HepG2 (cell line): Measurements from ENCODE around the gene GLYATL3. TPM values are rescaled to one million over a fixed set of nuclear protein-coding genes. Genes with fewer than 3 reads are reported as not detected.

Experiments
- ATM ChIP-seq: fragments of 450-650 bp; IDR thresholded peaks from 2 replicates; pipeline ENCODE4 v1.7.1; 2017; ENCODE audit warnings: mild to moderate bottlenecking, borderline replicate concordance
- EP300 ChIP-seq, 3 experiments: sonication (generic) in 1 of 3; formaldehyde crosslinking in 1 of 3; IDR thresholded peaks; 2 replicates each; pipeline versions ENCODE4 v1.5.1 to v1.6.1; 2011 to 2020; ENCODE audit warnings: low read depth in 2 of 3, low read length in 2 of 3, borderline replicate concordance in 1 of 3, improper control_type of control experiment in 1 of 3, mild to moderate bottlenecking in 1 of 3, missing genetic modification reagents in 1 of 3, moderate library complexity in 1 of 3
- FOXJ3 ChIP-seq: sonication (generic); formaldehyde crosslinking; IDR thresholded peaks from 2 replicates; pipeline ENCODE4 v1.4.0; 2020; ENCODE audit warnings: missing genetic modification reagents, mild to moderate bottlenecking, borderline replicate concordance
- IRF1 ChIP-seq: sonication (generic); formaldehyde crosslinking; IDR thresholded peaks from 2 replicates; pipeline ENCODE4 v1.4.0; 2020; ENCODE audit warnings: low read depth, mild to moderate bottlenecking, missing genetic modification reagents
- KDM6A ChIP-seq: IDR thresholded peaks from 2 replicates; pipeline ENCODE4 v1.6.1; 2016; ENCODE audit warnings: low read depth
- MAFK ChIP-seq, 2 experiments: IDR thresholded peaks in 1 of 2; conservative IDR thresholded peaks in 1 of 2; 2 replicates each; pipeline ENCODE4 v1.6.1; 2011; ENCODE audit warnings: improper control_type of control experiment in 2 of 2, low read length in 2 of 2
- REL ChIP-seq: sonication (generic); formaldehyde crosslinking; conservative IDR thresholded peaks from 2 replicates; pipeline ENCODE4 v1.8.0; 2022; ENCODE audit warnings: mild to moderate bottlenecking, missing genetic modification reagents, moderate library complexity
- SCMH1 ChIP-seq: sonication (generic); formaldehyde crosslinking; IDR thresholded peaks from 2 replicates; pipeline ENCODE4 v1.9.0; 2021; ENCODE audit warnings: missing genetic modification reagents, mild to moderate bottlenecking, borderline replicate concordance
- TAF15 ChIP-seq: fragments of 200-400 bp; formaldehyde crosslinking; IDR thresholded peaks from one replicate; pipeline ENCODE4 v1.6.1; 2018; ENCODE audit warnings: mild to moderate bottlenecking, low read depth, low read length; ENCODE audit not compliant: poor library complexity, severe bottlenecking
- TEAD2 ChIP-seq: sonication (generic); formaldehyde crosslinking; IDR thresholded peaks from 2 replicates; pipeline ENCODE4 v1.9.0; 2021; ENCODE audit warnings: missing genetic modification reagents
- ZBTB21 ChIP-seq: sonication (generic); formaldehyde crosslinking; IDR thresholded peaks from 2 replicates; pipeline ENCODE4 v1.4.0; 2020; ENCODE audit warnings: missing genetic modification reagents
- ZNF230 ChIP-seq: sonication (generic); formaldehyde crosslinking; IDR thresholded peaks from 2 replicates; pipeline ENCODE4 v1.4.0; 2020; ENCODE audit warnings: mild to moderate bottlenecking, missing genetic modification reagents
- ZNF337 ChIP-seq: sonication (generic); formaldehyde crosslinking; IDR thresholded peaks from 2 replicates; pipeline ENCODE4 v1.5.1; 2020; ENCODE audit warnings: missing genetic modification reagents, low read depth, mild to moderate bottlenecking, borderline replicate concordance
- ZNF644 ChIP-seq: IDR thresholded peaks from 2 replicates; pipeline ENCODE4 v1.6.1; 2016; ENCODE audit warnings: low read depth
- ZNF652 ChIP-seq: IDR thresholded peaks from 2 replicates; pipeline ENCODE4 v1.6.1; 2016; ENCODE audit warnings: low read depth, borderline replicate concordance
- ZNF703 ChIP-seq: sonication (generic); formaldehyde crosslinking; IDR thresholded peaks from 2 replicates; pipeline ENCODE4 v1.5.1; 2020; ENCODE audit warnings: missing genetic modification reagents, mild to moderate bottlenecking, moderate library complexity, borderline replicate concordance
- ZNF780A ChIP-seq: sonication (generic); formaldehyde crosslinking; IDR thresholded peaks from 2 replicates; pipeline ENCODE4 v1.8.0; 2022; ENCODE audit warnings: mild to moderate bottlenecking, missing genetic modification reagents, moderate library complexity
- polyA plus RNA-seq, 8 experiments: library from polyadenylated mRNA; depleted of rRNA in 3 of 8; stranded (reverse) in 7 of 8; unstranded in 1 of 8; fragments of >200 nt; fragmentation: Illumina TruSeq in 4 of 8; extraction: Trizol in 4 of 8; gene quantifications; 2 replicates each; pipeline versions ENCODE4 v1.2.1 to v1.2.3, GENCODE V29; 2011 to 2016; ENCODE audit warnings: low read depth in 4 of 8, missing spikeins in 1 of 8, mixed read lengths in 1 of 8; ENCODE audit not compliant: insufficient read depth in 1 of 8
- total RNA-seq, 5 experiments: library from RNA; depleted of rRNA; stranded (reverse); fragments of >200 nt; fragmentation: Illumina TruSeq; extraction: Trizol; gene quantifications; 2 replicates each; pipeline ENCODE4 v1.2.3, GENCODE V29; 2016; ENCODE audit warnings: low read depth in 1 of 5
- TF ChIP-seq, protein P1 (sequence below): sonication (generic); formaldehyde crosslinking; IDR thresholded peaks from 2 replicates; pipeline ENCODE4 v1.8.1; 2022; ENCODE audit warnings: low read depth, mild to moderate bottlenecking, missing genetic modification reagents
- TF ChIP-seq, protein P2 (sequence below): sonication (generic); formaldehyde crosslinking; IDR thresholded peaks from 2 replicates; pipeline ENCODE4 v1.4.0; 2020; ENCODE audit warnings: mild to moderate bottlenecking, missing genetic modification reagents

Gene GLYATL3
- total and polyA plus RNA-seq, 2 of the 13 experiments (the other 11 are each of a cell fraction or from before 2014, with no cell fraction given): 0.05 TPM; not detected in 1

DNA sequence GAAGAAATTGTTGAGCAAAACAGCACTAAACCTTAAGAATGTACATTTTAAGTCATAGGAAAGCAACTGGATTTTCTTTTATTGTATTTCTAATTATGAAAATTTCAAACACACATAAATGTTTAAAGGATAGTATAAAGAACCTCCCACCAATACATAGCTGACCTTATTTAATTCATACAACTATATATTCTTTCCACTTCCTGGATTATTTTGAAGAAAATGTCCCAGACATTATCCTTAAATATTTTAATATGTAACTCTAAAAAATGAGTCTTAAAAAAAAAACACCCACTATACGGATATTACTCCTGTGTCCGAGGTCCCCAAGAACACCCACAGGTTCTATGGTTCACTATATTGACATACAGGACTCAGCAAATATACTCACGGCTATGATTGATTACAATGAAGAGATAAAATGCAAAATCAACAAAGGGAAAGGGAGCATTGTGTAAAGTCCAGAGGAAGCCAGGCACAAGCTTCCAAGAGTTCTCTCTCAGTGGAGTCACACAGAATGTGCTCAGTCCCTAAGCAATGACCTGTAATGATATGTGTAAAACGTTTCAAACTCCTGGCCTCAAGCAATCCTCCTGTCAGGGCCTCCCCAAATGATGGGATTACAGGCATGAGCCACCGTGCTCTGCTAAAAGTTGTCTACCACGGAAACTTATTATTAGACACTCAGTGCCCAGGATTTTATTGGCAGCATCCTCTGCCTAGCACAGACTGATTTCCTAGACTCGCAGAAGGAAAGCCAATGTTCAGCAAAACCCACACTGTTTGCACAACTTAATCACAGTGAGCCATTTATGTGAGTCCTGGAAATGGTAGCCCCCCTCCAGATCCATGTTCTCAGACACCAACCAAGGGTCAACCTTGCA is 23.2 kb downstream of the GLYATL3 start (continued):
- TF ChIP-seq EP300 (IDR thresholded peaks at IDR 0.05; ENCODE audit: low read depth in 2 of 2, low read length in 2 of 2): peak; percentile 89 to 99
- peak; percentile 94 for TF ChIP-seq EP300 (CRISPR knock-in tag; IDR thresholded peaks at IDR 0.05; ENCODE audit: borderline replicate concordance)
- peak; percentile 50; the same call in 1 of the 2 replicates for TF ChIP-seq ZNF337 (CRISPR knock-in tag)
- TF ChIP-seq ZNF644 (CRISPR knock-in tag): peak; percentile 58
- TF ChIP-seq, protein P1, sequence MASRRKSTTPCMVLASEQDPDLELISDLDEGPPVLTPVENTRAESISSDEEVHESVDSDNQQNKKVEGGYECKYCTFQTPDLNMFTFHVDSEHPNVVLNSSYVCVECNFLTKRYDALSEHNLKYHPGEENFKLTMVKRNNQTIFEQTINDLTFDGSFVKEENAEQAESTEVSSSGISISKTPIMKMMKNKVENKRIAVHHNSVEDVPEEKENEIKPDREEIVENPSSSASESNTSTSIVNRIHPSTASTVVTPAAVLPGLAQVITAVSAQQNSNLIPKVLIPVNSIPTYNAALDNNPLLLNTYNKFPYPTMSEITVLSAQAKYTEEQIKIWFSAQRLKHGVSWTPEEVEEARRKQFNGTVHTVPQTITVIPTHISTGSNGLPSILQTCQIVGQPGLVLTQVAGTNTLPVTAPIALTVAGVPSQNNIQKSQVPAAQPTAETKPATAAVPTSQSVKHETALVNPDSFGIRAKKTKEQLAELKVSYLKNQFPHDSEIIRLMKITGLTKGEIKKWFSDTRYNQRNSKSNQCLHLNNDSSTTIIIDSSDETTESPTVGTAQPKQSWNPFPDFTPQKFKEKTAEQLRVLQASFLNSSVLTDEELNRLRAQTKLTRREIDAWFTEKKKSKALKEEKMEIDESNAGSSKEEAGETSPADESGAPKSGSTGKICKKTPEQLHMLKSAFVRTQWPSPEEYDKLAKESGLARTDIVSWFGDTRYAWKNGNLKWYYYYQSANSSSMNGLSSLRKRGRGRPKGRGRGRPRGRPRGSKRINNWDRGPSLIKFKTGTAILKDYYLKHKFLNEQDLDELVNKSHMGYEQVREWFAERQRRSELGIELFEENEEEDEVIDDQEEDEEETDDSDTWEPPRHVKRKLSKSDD (CRISPR knock-in tag): 0 out of 2 replicates have a peak, but pooled peaks have one; percentile 43
- TF ChIP-seq SCMH1 (CRISPR knock-in tag): no peak
- 0 out of 2 replicates have a peak, but pooled peaks have one; percentile 51 for TF ChIP-seq ZNF230 (CRISPR knock-in tag)
- TF ChIP-seq IRF1: no peak
- 0 out of 2 replicates have a peak, but pooled peaks have one; percentile 80 for TF ChIP-seq ZNF703 (CRISPR knock-in tag)
- TF ChIP-seq, protein P2, sequence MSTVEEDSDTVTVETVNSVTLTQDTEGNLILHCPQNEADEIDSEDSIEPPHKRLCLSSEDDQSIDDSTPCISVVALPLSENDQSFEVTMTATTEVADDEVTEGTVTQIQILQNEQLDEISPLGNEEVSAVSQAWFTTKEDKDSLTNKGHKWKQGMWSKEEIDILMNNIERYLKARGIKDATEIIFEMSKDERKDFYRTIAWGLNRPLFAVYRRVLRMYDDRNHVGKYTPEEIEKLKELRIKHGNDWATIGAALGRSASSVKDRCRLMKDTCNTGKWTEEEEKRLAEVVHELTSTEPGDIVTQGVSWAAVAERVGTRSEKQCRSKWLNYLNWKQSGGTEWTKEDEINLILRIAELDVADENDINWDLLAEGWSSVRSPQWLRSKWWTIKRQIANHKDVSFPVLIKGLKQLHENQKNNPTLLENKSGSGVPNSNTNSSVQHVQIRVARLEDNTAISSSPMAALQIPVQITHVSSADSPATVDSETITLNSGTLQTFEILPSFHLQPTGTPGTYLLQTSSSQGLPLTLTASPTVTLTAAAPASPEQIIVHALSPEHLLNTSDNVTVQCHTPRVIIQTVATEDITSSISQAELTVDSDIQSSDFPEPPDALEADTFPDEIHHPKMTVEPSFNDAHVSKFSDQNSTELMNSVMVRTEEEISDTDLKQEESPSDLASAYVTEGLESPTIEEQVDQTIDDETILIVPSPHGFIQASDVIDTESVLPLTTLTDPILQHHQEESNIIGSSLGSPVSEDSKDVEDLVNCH (CRISPR knock-in tag): no peak
- 0 out of 2 replicates have a peak, but pooled peaks have one; percentile 42 for TF ChIP-seq ZBTB21
- TF ChIP-seq TEAD2: no peak
- TF ChIP-seq ZNF652 (CRISPR knock-in tag): peak; percentile 46; the same call in 1 of the 2 replicates
- TF ChIP-seq ATM: no peak
- TF ChIP-seq REL: no peak
- peak; percentile 99 for TF ChIP-seq FOXJ3 (CRISPR knock-in tag)
- no peak for TF ChIP-seq ZNF780A (CRISPR knock-in tag)
- peak; percentile 99 for TF ChIP-seq KDM6A
- TF ChIP-seq MAFK (conservative IDR thresholded peaks at IDR 0.05 in 1 of 2, IDR thresholded peaks at IDR 0.05 in 1 of 2; ENCODE audit: low read length in 2 of 2): peak; percentile 68 to 72
- TF ChIP-seq TAF15: no peak
